ENCODE measurements around the gene ABLIM3. TPM values are rescaled to one million over a fixed set of nuclear protein-coding genes. Genes with fewer than 3 reads are reported as not detected.

ABLIM3 gene
- polyA plus RNA-seq, 1 donor from 2014 or later, result 17.7 TPM

DNA sequence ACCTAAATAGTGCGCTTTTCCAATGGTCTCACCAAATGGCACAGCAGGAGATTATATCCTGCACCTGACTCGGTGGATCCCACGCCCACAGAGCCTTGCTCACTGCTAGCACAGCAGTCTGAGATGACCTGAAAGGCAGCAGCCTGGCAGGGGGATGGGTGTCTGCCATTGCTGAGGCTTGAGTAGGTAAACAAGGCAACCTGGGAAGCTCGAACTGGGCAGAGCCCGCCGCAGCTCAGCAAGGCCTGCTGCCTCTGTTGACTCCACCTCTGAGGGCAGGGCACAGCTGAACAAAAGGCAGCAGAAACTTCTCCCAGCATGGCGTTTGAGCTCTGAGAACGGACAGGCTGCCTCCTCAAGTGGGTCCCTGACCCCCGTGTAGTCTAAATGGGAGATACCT is 18.1 kb upstream of the ABLIM3 start:
- H3F3A ChIP-seq (ENCODE audit: insufficient read depth, low read length, poor library complexity, severe bottlenecking), result no peaks in the 10 kb centered on the region
- no peaks in the 10 kb centered on the region for H3K79me2 ChIP-seq (replicated peaks; ENCODE audit: insufficient read depth, low read length)
- TF ChIP-seq SMC3 (conservative IDR thresholded peaks at IDR 0.05; ENCODE audit: poor library complexity) (no peak), RAD21 (conservative IDR thresholded peaks at IDR 0.05) (no peak), MXI1 (conservative IDR thresholded peaks at IDR 0.05; ENCODE audit: poor library complexity, severe bottlenecking) (no peak), EZH2 (IDR thresholded peaks at IDR 0.05; ENCODE audit: borderline replicate concordance, insufficient read depth, low read length, poor library complexity, severe bottlenecking) (no peak), POLR2AphosphoS5 (IDR thresholded peaks at IDR 0.05) (no peak), TAF1 (IDR thresholded peaks at IDR 0.05; ENCODE audit: low read depth) (no peak), EP300 (conservative IDR thresholded peaks at IDR 0.05; ENCODE audit: poor library complexity, severe bottlenecking) (no peak)
- TF ChIP-seq, protein P1, sequence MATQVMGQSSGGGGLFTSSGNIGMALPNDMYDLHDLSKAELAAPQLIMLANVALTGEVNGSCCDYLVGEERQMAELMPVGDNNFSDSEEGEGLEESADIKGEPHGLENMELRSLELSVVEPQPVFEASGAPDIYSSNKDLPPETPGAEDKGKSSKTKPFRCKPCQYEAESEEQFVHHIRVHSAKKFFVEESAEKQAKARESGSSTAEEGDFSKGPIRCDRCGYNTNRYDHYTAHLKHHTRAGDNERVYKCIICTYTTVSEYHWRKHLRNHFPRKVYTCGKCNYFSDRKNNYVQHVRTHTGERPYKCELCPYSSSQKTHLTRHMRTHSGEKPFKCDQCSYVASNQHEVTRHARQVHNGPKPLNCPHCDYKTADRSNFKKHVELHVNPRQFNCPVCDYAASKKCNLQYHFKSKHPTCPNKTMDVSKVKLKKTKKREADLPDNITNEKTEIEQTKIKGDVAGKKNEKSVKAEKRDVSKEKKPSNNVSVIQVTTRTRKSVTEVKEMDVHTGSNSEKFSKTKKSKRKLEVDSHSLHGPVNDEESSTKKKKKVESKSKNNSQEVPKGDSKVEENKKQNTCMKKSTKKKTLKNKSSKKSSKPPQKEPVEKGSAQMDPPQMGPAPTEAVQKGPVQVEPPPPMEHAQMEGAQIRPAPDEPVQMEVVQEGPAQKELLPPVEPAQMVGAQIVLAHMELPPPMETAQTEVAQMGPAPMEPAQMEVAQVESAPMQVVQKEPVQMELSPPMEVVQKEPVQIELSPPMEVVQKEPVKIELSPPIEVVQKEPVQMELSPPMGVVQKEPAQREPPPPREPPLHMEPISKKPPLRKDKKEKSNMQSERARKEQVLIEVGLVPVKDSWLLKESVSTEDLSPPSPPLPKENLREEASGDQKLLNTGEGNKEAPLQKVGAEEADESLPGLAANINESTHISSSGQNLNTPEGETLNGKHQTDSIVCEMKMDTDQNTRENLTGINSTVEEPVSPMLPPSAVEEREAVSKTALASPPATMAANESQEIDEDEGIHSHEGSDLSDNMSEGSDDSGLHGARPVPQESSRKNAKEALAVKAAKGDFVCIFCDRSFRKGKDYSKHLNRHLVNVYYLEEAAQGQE (IDR thresholded peaks at IDR 0.05; ENCODE audit: borderline replicate concordance), result no peak
- TF ChIP-seq, protein P2, sequence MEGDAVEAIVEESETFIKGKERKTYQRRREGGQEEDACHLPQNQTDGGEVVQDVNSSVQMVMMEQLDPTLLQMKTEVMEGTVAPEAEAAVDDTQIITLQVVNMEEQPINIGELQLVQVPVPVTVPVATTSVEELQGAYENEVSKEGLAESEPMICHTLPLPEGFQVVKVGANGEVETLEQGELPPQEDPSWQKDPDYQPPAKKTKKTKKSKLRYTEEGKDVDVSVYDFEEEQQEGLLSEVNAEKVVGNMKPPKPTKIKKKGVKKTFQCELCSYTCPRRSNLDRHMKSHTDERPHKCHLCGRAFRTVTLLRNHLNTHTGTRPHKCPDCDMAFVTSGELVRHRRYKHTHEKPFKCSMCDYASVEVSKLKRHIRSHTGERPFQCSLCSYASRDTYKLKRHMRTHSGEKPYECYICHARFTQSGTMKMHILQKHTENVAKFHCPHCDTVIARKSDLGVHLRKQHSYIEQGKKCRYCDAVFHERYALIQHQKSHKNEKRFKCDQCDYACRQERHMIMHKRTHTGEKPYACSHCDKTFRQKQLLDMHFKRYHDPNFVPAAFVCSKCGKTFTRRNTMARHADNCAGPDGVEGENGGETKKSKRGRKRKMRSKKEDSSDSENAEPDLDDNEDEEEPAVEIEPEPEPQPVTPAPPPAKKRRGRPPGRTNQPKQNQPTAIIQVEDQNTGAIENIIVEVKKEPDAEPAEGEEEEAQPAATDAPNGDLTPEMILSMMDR (IDR thresholded peaks at IDR 0.05; ENCODE audit: poor library complexity, severe bottlenecking), result no peak
- H3K9me3 ChIP-seq (ENCODE audit: low read length), result no peaks in the 10 kb centered on the region
- H3K4me3 ChIP-seq (ENCODE audit: low read length), result no peak overlapping the region
- no peak overlapping the region for H3K9ac ChIP-seq (ENCODE audit: low read length)
- H3K27ac ChIP-seq (ENCODE audit: low read length), result no peak overlapping the region
- no peaks in the 10 kb centered on the region for H3K9me2 ChIP-seq (ENCODE audit: insufficient read depth, low read length)
- H3K36me3 ChIP-seq (ENCODE audit: insufficient read depth, low read length), result no peaks in the 10 kb centered on the region
- no peak overlapping the region for H3K4me2 ChIP-seq (ENCODE audit: low read length)
- H3K27me3 ChIP-seq (ENCODE audit: insufficient read depth, low read depth, low read length), result no peaks in the 10 kb centered on the region
- H4K20me1 ChIP-seq (ENCODE audit: insufficient read depth), result no peaks in the 10 kb centered on the region
- no peak overlapping the region for H2AFZ ChIP-seq (ENCODE audit: low read depth, low read length)

DNA sequence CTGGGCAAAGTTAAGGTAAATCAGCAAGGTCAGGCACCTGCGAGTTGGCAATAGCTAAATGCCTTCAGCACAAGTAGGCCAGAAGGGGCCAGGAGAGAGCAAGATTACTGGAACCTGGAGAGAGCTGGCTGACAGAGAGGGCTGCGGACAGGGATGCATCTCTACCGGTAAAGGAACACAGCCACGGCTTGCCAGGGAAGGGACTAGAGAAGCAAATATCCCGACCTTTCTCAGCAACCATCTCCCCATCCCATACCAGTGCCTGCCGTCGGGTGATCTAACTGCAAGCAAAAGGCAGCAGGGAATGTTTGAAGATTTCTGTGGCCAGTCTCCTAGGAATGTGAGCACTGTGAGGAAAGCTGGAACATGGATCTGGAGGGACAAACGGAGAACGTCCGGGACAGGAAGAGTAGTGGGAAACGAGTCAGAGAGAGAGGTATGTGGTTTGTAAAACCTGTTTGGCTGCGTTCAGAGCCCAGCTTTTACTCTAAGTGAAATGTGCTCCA is 15.9 kb upstream of the ABLIM3 start:
- Histone ChIP-seq H2AFZ (ENCODE audit: low read depth, low read length) (no peak overlapping the region), H3K36me3 (ENCODE audit: insufficient read depth, low read length) (no peaks in the 10 kb centered on the region), H3K27ac (ENCODE audit: low read length) (no peak overlapping the region), H3K9me3 (ENCODE audit: low read length) (no peaks in the 10 kb centered on the region), H3K9me2 (ENCODE audit: insufficient read depth, low read length) (no peaks in the 10 kb centered on the region), H3F3A (ENCODE audit: insufficient read depth, low read length, poor library complexity, severe bottlenecking) (no peaks in the 10 kb centered on the region), H3K9ac (ENCODE audit: low read length) (no peak overlapping the region), H3K4me3 (ENCODE audit: low read length) (no peak overlapping the region), H3K79me2 (replicated peaks; ENCODE audit: insufficient read depth, low read length) (no peaks in the 10 kb centered on the region), H3K27me3 (ENCODE audit: insufficient read depth, low read depth, low read length) (no peaks in the 10 kb centered on the region), H3K4me2 (ENCODE audit: low read length) (no peak overlapping the region), H4K20me1 (ENCODE audit: insufficient read depth) (no peaks in the 10 kb centered on the region)
- TF ChIP-seq SMC3 (conservative IDR thresholded peaks at IDR 0.05; ENCODE audit: poor library complexity), result no peak
- no peak for TF ChIP-seq TAF1 (IDR thresholded peaks at IDR 0.05; ENCODE audit: low read depth)
- no peak for TF ChIP-seq EZH2 (IDR thresholded peaks at IDR 0.05; ENCODE audit: borderline replicate concordance, insufficient read depth, low read length, poor library complexity, severe bottlenecking)
- TF ChIP-seq POLR2AphosphoS5 (IDR thresholded peaks at IDR 0.05), result no peak
